WTC11 (cell line): ENCODE data around the gene EBF3. TPM values are rescaled to one million over a fixed set of nuclear protein-coding genes. Genes with fewer than 3 reads are reported as not detected.

Experiments used
- ATAC-seq: fragments of 200-7000 bp; cut with Tn5 transposase; 2 replicates; pipeline ENCODE4 v1.10.0; 2021; ENCODE audit warnings: mild to moderate bottlenecking, moderate library complexity
- CTCF ChIA-PET: fragments of 300-600 bp; sonication (Branson Sonifier 250); formaldehyde crosslinking; loops from one replicate; lab custom pipeline; 2021; ENCODE audit warnings: antibody characterized with exemption; lab: Charles Lee
- POLR2A ChIA-PET: fragments of 350-600 bp; sonication (Branson Sonifier 250); formaldehyde crosslinking; loops from one replicate; lab custom pipeline; 2021; ENCODE audit warnings: antibody characterized with exemption; lab: Charles Lee
- DNase-seq: peaks from one replicate; pipeline ENCODE4 v3.0.0; 2021; ENCODE audit warnings: low spot score
- H3K27ac Mint-ChIP-seq: 2 replicates; pipeline ENCODE4 v1.8.0; 2021; ENCODE audit warnings: mixed read lengths
- H3K27me3 Mint-ChIP-seq: 2 replicates; pipeline ENCODE4 v1.8.0; 2021; ENCODE audit warnings: low read depth, mild to moderate bottlenecking, moderate library complexity, mixed read lengths
- H3K36me3 Mint-ChIP-seq: 2 replicates; pipeline ENCODE4 v1.8.0; 2021; ENCODE audit warnings: mixed read lengths
- H3K4me1 Mint-ChIP-seq: 2 replicates; pipeline ENCODE4 v1.8.0; 2022; ENCODE audit warnings: mixed read lengths
- H3K4me3 Mint-ChIP-seq: 2 replicates; pipeline ENCODE4 v1.8.0; 2021; ENCODE audit warnings: mild to moderate bottlenecking, moderate library complexity, mixed read lengths
- H3K9me3 Mint-ChIP-seq: 2 replicates; pipeline ENCODE4 v1.8.0; 2021; ENCODE audit warnings: mixed read lengths
- ETV6 ChIP-seq: sonication (generic); formaldehyde crosslinking; IDR thresholded peaks from 2 replicates; pipeline ENCODE4 v1.8.1; 2022; ENCODE audit warnings: mild to moderate bottlenecking, missing genetic modification reagents
- GABPB1 ChIP-seq: sonication (generic); formaldehyde crosslinking; IDR thresholded peaks from 2 replicates; pipeline ENCODE4 v1.8.1; 2023; ENCODE audit warnings: mild to moderate bottlenecking, missing genetic modification reagents
- GTF2I ChIP-seq: fragments of 250-450 bp; sonication (Bioruptor Pico); conservative IDR thresholded peaks from 2 replicates; pipeline ENCODE4 v1.4.0; 2021; ENCODE audit warnings: mild to moderate bottlenecking
- SP1 ChIP-seq: sonication (generic); formaldehyde crosslinking; conservative IDR thresholded peaks from 2 replicates; pipeline ENCODE4 v1.8.1; 2022; ENCODE audit warnings: missing genetic modification reagents
- TEAD4 ChIP-seq: sonication (generic); formaldehyde crosslinking; IDR thresholded peaks from 2 replicates; pipeline ENCODE4 v1.8.0; 2022; ENCODE audit warnings: mild to moderate bottlenecking, missing genetic modification reagents
- TP53 ChIP-seq: sonication (generic); formaldehyde crosslinking; IDR thresholded peaks from 2 replicates; pipeline ENCODE4 v1.8.1; 2023; ENCODE audit warnings: mild to moderate bottlenecking, missing genetic modification reagents
- ZNF263 ChIP-seq: sonication (generic); formaldehyde crosslinking; IDR thresholded peaks from 2 replicates; pipeline ENCODE4 v1.8.1; 2022; ENCODE audit warnings: low read depth, mild to moderate bottlenecking, moderate library complexity, missing genetic modification reagents
- ZNF317 ChIP-seq: sonication (generic); formaldehyde crosslinking; IDR thresholded peaks from 2 replicates; pipeline ENCODE4 v1.8.1; 2023; ENCODE audit warnings: low read depth, mild to moderate bottlenecking, moderate library complexity, missing genetic modification reagents, borderline replicate concordance
- ZNF396 ChIP-seq: fragments of 250-450 bp; sonication (Bioruptor Pico); IDR thresholded peaks from 2 replicates; pipeline ENCODE4 v1.8.0; 2021; ENCODE audit warnings: mild to moderate bottlenecking, moderate library complexity, borderline replicate concordance
- ZNF423 ChIP-seq: fragments of 250-450 bp; sonication (Bioruptor Pico); IDR thresholded peaks from 2 replicates; pipeline ENCODE4 v2.1.2; 2022; ENCODE audit warnings: mild to moderate bottlenecking, moderate library complexity
- ZNF671 ChIP-seq: fragments of 250-450 bp; sonication (Bioruptor Pico); IDR thresholded peaks from 2 replicates; pipeline ENCODE4 v1.8.0; 2021; ENCODE audit warnings: mild to moderate bottlenecking
- total RNA-seq: library from RNA; stranded (reverse); gene quantifications from 3 replicates; pipeline ENCODE4 v1.2.3, GENCODE V29; 2021
- TF ChIP-seq, protein P1 (sequence below): sonication (generic); formaldehyde crosslinking; IDR thresholded peaks from 2 replicates; pipeline ENCODE4 v1.8.1; 2023; ENCODE audit warnings: mild to moderate bottlenecking, missing genetic modification reagents, moderate library complexity
- TF ChIP-seq, protein P2 (sequence below): sonication (generic); formaldehyde crosslinking; IDR thresholded peaks from 2 replicates; pipeline ENCODE4 v1.8.1; 2023; ENCODE audit warnings: mild to moderate bottlenecking, missing genetic modification reagents
- TF ChIP-seq, protein P3 (sequence below): fragments of 200-600 bp; IDR thresholded peaks from 2 replicates; pipeline ENCODE4 v1.8.0; 2022; ENCODE audit warnings: antibody characterized with exemption
- TF ChIP-seq, protein P4 (sequence below): sonication (generic); formaldehyde crosslinking; IDR thresholded peaks from 2 replicates; pipeline ENCODE4 v1.8.0; 2023; ENCODE audit warnings: missing genetic modification reagents, mild to moderate bottlenecking, borderline replicate concordance
- TF ChIP-seq, protein P5 (sequence below): sonication (generic); formaldehyde crosslinking; conservative IDR thresholded peaks from 2 replicates; pipeline ENCODE4 v1.8.1; 2022; ENCODE audit warnings: mild to moderate bottlenecking, missing genetic modification reagents
- TF ChIP-seq, protein P6 (sequence below): sonication (generic); formaldehyde crosslinking; IDR thresholded peaks from 2 replicates; pipeline ENCODE4 v1.8.0; 2022; ENCODE audit warnings: mild to moderate bottlenecking, missing genetic modification reagents

The EBF3 gene
- total RNA-seq, 1 experiment from 2014 or later, result 1.2 TPM

DNA sequence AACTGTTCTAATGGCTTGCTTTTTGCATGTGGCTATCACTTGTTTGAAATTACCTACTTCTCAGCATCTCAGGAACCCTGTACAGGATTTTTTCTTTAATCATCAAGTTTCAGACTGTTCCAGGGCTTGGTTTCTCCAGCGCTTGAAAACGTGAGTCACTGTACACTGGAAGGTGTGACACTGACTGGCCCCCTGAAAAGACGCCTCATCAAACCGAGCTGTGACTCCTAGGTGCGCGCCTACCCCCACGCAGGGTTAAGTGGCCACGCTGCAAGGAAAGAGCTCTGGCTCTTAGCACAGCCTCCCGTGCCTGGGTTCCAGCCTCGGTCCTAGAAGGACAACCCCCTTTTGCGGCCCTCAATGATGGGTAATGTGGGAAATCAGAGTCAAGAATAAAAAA is 81.0 kb downstream of the EBF3 start:
- no peak for ATAC-seq
- no peak overlapping the region for H3K27ac Mint-ChIP-seq
- H3K4me3 Mint-ChIP-seq, result no peak overlapping the region
- H3K27me3 Mint-ChIP-seq, result no peaks in the 10 kb centered on the region
- H3K36me3 Mint-ChIP-seq, result no peaks in the 10 kb centered on the region
- DNase-seq, result no peak
- POLR2A ChIA-PET, result no interaction called here
- TF ChIP-seq TP53 (CRISPR knock-in tag) (no peak), ZNF263 (CRISPR knock-in tag) (no peak), SP1 (CRISPR knock-in tag) (no peak), TEAD4 (no peak), GTF2I (CRISPR knock-in tag) (no peak), ETV6 (CRISPR knock-in tag) (no peak), ZNF396 (no peak), ZNF317 (CRISPR knock-in tag) (no peak), ZNF423 (CRISPR knock-in tag) (no peak), ZNF671 (CRISPR knock-in tag) (no peak), GABPB1 (CRISPR knock-in tag) (no peak)
- TF ChIP-seq, protein P1, sequence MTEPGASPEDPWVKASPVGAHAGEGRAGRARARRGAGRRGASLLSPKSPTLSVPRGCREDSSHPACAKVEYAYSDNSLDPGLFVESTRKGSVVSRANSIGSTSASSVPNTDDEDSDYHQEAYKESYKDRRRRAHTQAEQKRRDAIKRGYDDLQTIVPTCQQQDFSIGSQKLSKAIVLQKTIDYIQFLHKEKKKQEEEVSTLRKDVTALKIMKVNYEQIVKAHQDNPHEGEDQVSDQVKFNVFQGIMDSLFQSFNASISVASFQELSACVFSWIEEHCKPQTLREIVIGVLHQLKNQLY, result no peak
- TF ChIP-seq, protein P2, sequence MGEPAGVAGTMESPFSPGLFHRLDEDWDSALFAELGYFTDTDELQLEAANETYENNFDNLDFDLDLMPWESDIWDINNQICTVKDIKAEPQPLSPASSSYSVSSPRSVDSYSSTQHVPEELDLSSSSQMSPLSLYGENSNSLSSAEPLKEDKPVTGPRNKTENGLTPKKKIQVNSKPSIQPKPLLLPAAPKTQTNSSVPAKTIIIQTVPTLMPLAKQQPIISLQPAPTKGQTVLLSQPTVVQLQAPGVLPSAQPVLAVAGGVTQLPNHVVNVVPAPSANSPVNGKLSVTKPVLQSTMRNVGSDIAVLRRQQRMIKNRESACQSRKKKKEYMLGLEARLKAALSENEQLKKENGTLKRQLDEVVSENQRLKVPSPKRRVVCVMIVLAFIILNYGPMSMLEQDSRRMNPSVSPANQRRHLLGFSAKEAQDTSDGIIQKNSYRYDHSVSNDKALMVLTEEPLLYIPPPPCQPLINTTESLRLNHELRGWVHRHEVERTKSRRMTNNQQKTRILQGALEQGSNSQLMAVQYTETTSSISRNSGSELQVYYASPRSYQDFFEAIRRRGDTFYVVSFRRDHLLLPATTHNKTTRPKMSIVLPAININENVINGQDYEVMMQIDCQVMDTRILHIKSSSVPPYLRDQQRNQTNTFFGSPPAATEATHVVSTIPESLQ (CRISPR knock-in tag), result no peak
- TF ChIP-seq, protein P3, sequence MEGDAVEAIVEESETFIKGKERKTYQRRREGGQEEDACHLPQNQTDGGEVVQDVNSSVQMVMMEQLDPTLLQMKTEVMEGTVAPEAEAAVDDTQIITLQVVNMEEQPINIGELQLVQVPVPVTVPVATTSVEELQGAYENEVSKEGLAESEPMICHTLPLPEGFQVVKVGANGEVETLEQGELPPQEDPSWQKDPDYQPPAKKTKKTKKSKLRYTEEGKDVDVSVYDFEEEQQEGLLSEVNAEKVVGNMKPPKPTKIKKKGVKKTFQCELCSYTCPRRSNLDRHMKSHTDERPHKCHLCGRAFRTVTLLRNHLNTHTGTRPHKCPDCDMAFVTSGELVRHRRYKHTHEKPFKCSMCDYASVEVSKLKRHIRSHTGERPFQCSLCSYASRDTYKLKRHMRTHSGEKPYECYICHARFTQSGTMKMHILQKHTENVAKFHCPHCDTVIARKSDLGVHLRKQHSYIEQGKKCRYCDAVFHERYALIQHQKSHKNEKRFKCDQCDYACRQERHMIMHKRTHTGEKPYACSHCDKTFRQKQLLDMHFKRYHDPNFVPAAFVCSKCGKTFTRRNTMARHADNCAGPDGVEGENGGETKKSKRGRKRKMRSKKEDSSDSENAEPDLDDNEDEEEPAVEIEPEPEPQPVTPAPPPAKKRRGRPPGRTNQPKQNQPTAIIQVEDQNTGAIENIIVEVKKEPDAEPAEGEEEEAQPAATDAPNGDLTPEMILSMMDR, result no peak
- TF ChIP-seq, protein P4, sequence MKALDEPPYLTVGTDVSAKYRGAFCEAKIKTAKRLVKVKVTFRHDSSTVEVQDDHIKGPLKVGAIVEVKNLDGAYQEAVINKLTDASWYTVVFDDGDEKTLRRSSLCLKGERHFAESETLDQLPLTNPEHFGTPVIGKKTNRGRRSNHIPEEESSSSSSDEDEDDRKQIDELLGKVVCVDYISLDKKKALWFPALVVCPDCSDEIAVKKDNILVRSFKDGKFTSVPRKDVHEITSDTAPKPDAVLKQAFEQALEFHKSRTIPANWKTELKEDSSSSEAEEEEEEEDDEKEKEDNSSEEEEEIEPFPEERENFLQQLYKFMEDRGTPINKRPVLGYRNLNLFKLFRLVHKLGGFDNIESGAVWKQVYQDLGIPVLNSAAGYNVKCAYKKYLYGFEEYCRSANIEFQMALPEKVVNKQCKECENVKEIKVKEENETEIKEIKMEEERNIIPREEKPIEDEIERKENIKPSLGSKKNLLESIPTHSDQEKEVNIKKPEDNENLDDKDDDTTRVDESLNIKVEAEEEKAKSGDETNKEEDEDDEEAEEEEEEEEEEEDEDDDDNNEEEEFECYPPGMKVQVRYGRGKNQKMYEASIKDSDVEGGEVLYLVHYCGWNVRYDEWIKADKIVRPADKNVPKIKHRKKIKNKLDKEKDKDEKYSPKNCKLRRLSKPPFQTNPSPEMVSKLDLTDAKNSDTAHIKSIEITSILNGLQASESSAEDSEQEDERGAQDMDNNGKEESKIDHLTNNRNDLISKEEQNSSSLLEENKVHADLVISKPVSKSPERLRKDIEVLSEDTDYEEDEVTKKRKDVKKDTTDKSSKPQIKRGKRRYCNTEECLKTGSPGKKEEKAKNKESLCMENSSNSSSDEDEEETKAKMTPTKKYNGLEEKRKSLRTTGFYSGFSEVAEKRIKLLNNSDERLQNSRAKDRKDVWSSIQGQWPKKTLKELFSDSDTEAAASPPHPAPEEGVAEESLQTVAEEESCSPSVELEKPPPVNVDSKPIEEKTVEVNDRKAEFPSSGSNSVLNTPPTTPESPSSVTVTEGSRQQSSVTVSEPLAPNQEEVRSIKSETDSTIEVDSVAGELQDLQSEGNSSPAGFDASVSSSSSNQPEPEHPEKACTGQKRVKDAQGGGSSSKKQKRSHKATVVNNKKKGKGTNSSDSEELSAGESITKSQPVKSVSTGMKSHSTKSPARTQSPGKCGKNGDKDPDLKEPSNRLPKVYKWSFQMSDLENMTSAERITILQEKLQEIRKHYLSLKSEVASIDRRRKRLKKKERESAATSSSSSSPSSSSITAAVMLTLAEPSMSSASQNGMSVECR, result no peak
- TF ChIP-seq, protein P5, sequence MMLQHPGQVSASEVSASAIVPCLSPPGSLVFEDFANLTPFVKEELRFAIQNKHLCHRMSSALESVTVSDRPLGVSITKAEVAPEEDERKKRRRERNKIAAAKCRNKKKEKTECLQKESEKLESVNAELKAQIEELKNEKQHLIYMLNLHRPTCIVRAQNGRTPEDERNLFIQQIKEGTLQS (CRISPR knock-in tag), result no peak
- TF ChIP-seq, protein P6, sequence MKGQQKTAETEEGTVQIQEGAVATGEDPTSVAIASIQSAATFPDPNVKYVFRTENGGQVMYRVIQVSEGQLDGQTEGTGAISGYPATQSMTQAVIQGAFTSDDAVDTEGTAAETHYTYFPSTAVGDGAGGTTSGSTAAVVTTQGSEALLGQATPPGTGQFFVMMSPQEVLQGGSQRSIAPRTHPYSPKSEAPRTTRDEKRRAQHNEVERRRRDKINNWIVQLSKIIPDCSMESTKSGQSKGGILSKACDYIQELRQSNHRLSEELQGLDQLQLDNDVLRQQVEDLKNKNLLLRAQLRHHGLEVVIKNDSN, result no peak
- H3K9me3 Mint-ChIP-seq, result no peaks in the 10 kb centered on the region
- H3K4me1 Mint-ChIP-seq, result peaks cover 8% of the 10 kb centered on the region
- CTCF ChIA-PET, result interaction anchor here (1.0 to 1.2 kb wide), 2 partner anchors 12 to 138 kb away, joined by 3 read pairs; no protein-coding TSS in a partner anchor
